ENCODE results near the gene TBC1D24. TPM values are rescaled to one million over a fixed set of nuclear protein-coding genes. Genes with fewer than 3 reads are reported as not detected.
"Not testable (repeated sequence)": the region's sequence is repeated elsewhere in the genome, so short reads cannot be mapped to it uniquely, and the experiment has no call there.

TBC1D24 gene
- total RNA-seq, 1 donor, result 11.9 TPM

- H3K4me3 ChIP-seq (ENCODE audit: low read depth, low read length), result no peak overlapping the region
- DNase-seq (ENCODE audit: low read depth), result no peak
- TF ChIP-seq, protein P1, sequence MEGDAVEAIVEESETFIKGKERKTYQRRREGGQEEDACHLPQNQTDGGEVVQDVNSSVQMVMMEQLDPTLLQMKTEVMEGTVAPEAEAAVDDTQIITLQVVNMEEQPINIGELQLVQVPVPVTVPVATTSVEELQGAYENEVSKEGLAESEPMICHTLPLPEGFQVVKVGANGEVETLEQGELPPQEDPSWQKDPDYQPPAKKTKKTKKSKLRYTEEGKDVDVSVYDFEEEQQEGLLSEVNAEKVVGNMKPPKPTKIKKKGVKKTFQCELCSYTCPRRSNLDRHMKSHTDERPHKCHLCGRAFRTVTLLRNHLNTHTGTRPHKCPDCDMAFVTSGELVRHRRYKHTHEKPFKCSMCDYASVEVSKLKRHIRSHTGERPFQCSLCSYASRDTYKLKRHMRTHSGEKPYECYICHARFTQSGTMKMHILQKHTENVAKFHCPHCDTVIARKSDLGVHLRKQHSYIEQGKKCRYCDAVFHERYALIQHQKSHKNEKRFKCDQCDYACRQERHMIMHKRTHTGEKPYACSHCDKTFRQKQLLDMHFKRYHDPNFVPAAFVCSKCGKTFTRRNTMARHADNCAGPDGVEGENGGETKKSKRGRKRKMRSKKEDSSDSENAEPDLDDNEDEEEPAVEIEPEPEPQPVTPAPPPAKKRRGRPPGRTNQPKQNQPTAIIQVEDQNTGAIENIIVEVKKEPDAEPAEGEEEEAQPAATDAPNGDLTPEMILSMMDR (IDR thresholded peaks at IDR 0.05; ENCODE audit: insufficient read depth, low read length), result no peak
Measured at GRCh38 chr16:2437032-2437790, 37.7 kb upstream of the TBC1D24 start.

- TF ChIP-seq, protein P1 (IDR thresholded peaks at IDR 0.05; ENCODE audit: insufficient read depth, low read length), result no peak
- H3K4me3 ChIP-seq (ENCODE audit: low read depth, low read length), result no peak overlapping the region
- no peak for DNase-seq (ENCODE audit: low read depth)
Measured at GRCh38 chr16:2438121-2438520, 36.8 kb upstream of the TBC1D24 start.

- TF ChIP-seq, protein P1 (IDR thresholded peaks at IDR 0.05; ENCODE audit: insufficient read depth, low read length), result no peak
- no peak overlapping the region for H3K4me3 ChIP-seq (ENCODE audit: low read depth, low read length)
- DNase-seq (ENCODE audit: low read depth), result no peak
Measured at GRCh38 chr16:2439598-2439997, 35.3 kb upstream of the TBC1D24 start.

GRCh38 chr16:2441143-2441804, 33.7 kb upstream of the TBC1D24 start:
- DNase-seq (ENCODE audit: low read depth), result not testable (repeated sequence)

DNA sequence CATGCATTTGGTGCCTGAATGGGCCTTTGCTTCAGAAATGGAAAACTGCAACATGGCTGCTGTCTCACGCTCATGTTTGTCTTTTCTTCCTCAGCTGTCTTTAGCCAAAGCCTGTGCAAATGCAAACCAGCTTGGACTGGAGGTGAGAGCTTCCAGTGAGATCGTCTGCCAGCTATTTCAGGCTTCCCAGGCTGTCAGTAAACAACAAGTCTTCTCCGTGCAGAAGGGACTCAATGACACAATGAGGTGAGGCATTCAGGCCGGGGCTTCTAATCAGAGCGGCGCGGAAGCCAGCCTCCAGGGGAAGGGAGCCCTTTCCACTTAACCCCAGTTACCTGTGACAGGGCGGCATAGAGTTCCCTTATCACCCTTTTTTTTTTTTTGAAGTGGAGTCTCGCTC, 31.4 kb upstream of the TBC1D24 start:
- no peak overlapping the region for H3K4me3 ChIP-seq (ENCODE audit: low read depth, low read length)
- no peak for DNase-seq (ENCODE audit: low read depth)
- TF ChIP-seq, protein P1 (IDR thresholded peaks at IDR 0.05; ENCODE audit: insufficient read depth, low read length), result no peak

More at GRCh38 chr16:2441143-2441804, 33.7 kb upstream of the TBC1D24 start:
- H3K4me3 ChIP-seq (ENCODE audit: low read depth, low read length), result not testable (repeated sequence)

DNA sequence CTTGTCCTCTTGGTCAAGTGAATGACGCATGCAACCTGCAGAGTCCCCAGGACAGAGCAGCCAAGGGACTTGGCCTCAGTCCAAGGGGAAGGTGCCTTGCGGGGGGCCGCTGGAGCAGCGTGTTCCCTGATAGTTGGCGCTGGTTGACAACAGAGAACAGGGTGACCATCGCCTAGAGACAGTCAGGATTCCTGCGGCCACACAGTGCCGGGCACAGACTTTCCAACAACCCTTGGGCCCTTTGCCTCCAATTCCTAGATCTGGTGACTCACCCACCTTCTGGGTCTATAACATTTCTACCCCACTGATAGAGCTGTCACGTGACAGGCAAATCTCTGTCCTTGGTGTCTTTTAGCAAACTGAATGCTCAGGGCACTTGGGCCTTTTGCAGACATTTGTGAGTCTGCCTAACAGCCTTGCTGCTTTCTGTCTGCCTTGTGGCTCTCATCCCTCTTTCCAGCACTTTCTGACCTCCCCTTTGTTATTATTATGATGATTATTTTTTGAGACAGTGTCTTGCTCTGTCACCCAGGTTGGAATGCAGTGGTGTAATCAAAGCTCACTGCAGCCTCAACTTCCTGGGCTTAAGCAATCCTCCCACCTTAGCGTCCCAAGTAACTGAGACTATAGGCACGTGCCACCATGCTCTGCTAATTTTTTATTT, 26.9 kb upstream of the TBC1D24 start:
- no peak for DNase-seq (ENCODE audit: low read depth)
- no peak overlapping the region for H3K4me3 ChIP-seq (ENCODE audit: low read depth, low read length)
- TF ChIP-seq, protein P1 (IDR thresholded peaks at IDR 0.05; ENCODE audit: insufficient read depth, low read length), result no peak

GRCh38 chr16:2449118-2449517, 25.8 kb upstream of the TBC1D24 start:
- TF ChIP-seq, protein P1 (IDR thresholded peaks at IDR 0.05; ENCODE audit: insufficient read depth, low read length), result no peak
- DNase-seq (ENCODE audit: low read depth), result no peak
- no peak overlapping the region for H3K4me3 ChIP-seq (ENCODE audit: low read depth, low read length)
